ENCODE measurements around the gene PEF1. TPM values are rescaled to one million over a fixed set of nuclear protein-coding genes. Genes with fewer than 3 reads are reported as not detected.
A peak's percentile ranks its signal among the peaks of the same experiment; 100 is the strongest.

Gene PEF1
- polyA plus RNA-seq, 1 experiment = 71.8 TPM

- ChIA-PET CTCF (interaction anchor here (0.7 to 6.5 kb wide), 12 partner anchors 39 to 300 kb away, joined by 3 to 52 read pairs (median 6); partner anchors contain the start of gene COL16A1), POLR2A (interaction anchor here (0.9 to 1.1 kb wide), 4 partner anchors 41 to 126 kb away, joined by 3 to 5 read pairs (median 3); no protein-coding TSS in a partner anchor)
- H3K27me3 ChIP-seq (ENCODE audit: control insufficient read depth, insufficient read depth, low read length) = no peaks in the 10 kb centered on the region
- TF ChIP-seq CTCF (IDR thresholded peaks at IDR 0.05; ENCODE audit: low read depth, low read length) = peak; percentile 92
- no peak overlapping the region for H3K4me3 ChIP-seq (ENCODE audit: low read depth, low read length)
- DNase-seq (ENCODE audit: low read depth, low spot score) = no peak
- H3K27ac ChIP-seq (ENCODE audit: low read depth, low read length) = no peak overlapping the region
- H3K9me3 ChIP-seq (ENCODE audit: control insufficient read depth, insufficient read depth, low read length) = no peaks in the 10 kb centered on the region
These were observed 19.2 kb upstream of the PEF1 start for GRCh38 chr1:31663622-31664452.

GRCh38 chr1:31662463-31662862 lies 17.8 kb upstream of the PEF1 start:
- Histone ChIP-seq H3K27me3 (ENCODE audit: control insufficient read depth, insufficient read depth, low read length) (no peaks in the 10 kb centered on the region), H3K9me3 (ENCODE audit: control insufficient read depth, insufficient read depth, low read length) (no peaks in the 10 kb centered on the region), H3K27ac (ENCODE audit: low read depth, low read length) (no peak overlapping the region), H3K4me3 (ENCODE audit: low read depth, low read length) (no peak overlapping the region)
- ChIA-PET POLR2A (interaction anchor here (0.6 kb wide), 1 partner anchor 127 kb away, joined by 7 read pairs; no protein-coding TSS in a partner anchor), CTCF (interaction anchor here (1.1 to 6.5 kb wide), 6 partner anchors 43 to 303 kb away, joined by 3 to 52 read pairs (median 8); no protein-coding TSS in a partner anchor)
- no peak for DNase-seq (ENCODE audit: low read depth, low spot score)
- TF ChIP-seq CTCF (IDR thresholded peaks at IDR 0.05; ENCODE audit: low read depth, low read length) = no peak

GRCh38 chr1:31661856-31662255 lies 17.2 kb upstream of the PEF1 start:
- Histone ChIP-seq H3K27me3 (ENCODE audit: control insufficient read depth, insufficient read depth, low read length) (no peaks in the 10 kb centered on the region), H3K27ac (ENCODE audit: low read depth, low read length) (no peak overlapping the region), H3K9me3 (ENCODE audit: control insufficient read depth, insufficient read depth, low read length) (no peaks in the 10 kb centered on the region), H3K4me3 (ENCODE audit: low read depth, low read length) (no peak overlapping the region)
- ChIA-PET POLR2A (interaction anchor here (0.6 to 0.9 kb wide), 2 partner anchors 84 to 127 kb away, joined by 3 read pairs; no protein-coding TSS in a partner anchor), CTCF (interaction anchor here (0.7 to 6.5 kb wide), 5 partner anchors 13 to 303 kb away, joined by 3 to 52 read pairs (median 10); no protein-coding TSS in a partner anchor)
- no peak for DNase-seq (ENCODE audit: low read depth, low spot score)
- no peak for TF ChIP-seq CTCF (IDR thresholded peaks at IDR 0.05; ENCODE audit: low read depth, low read length)

- POLR2A ChIA-PET = interaction anchor here (0.6 to 0.9 kb wide), 2 partner anchors 85 to 128 kb away, joined by 3 read pairs; no protein-coding TSS in a partner anchor
- Histone ChIP-seq H3K9me3 (ENCODE audit: control insufficient read depth, insufficient read depth, low read length) (no peaks in the 10 kb centered on the region), H3K27me3 (ENCODE audit: control insufficient read depth, insufficient read depth, low read length) (no peaks in the 10 kb centered on the region), H3K27ac (ENCODE audit: low read depth, low read length) (no peak overlapping the region), H3K4me3 (ENCODE audit: low read depth, low read length) (no peak overlapping the region)
- CTCF ChIA-PET = interaction anchor here (0.7 to 6.5 kb wide), 5 partner anchors 14 to 128 kb away, joined by 3 to 52 read pairs (median 10); no protein-coding TSS in a partner anchor
- no peak for TF ChIP-seq CTCF (IDR thresholded peaks at IDR 0.05; ENCODE audit: low read depth, low read length)
- DNase-seq (ENCODE audit: low read depth, low spot score) = no peak
These were observed 16.3 kb upstream of the PEF1 start for GRCh38 chr1:31660871-31661455.

Data from AG04450 (cell line).